ENCODE data around the gene NELL1.

Gene NELL1

GRCh38 chr11:20668844-20669819 is at the start of gene NELL1:
Gene NELL1, plus strand, starts transcription at chr11:20669586.
- no peak for DNase-seq

- no peak for DNase-seq
These were observed 48.4 kb upstream of the NELL1 start for GRCh38 chr11:20620988-20621387.

GRCh38 chr11:20621679-20622078 is 47.7 kb upstream of the NELL1 start:
- no peak for DNase-seq

GRCh38 chr11:20623252-20623651 is 46.1 kb upstream of the NELL1 start:
- no peak for DNase-seq

- DNase-seq = no peak
These were observed 43.1 kb upstream of the NELL1 start for GRCh38 chr11:20626279-20626678.

- DNase-seq = no peak
These were observed 42.4 kb upstream of the NELL1 start for GRCh38 chr11:20627026-20627425.

GRCh38 chr11:20627701-20628100 is 41.7 kb upstream of the NELL1 start:
- no peak for DNase-seq

GRCh38 chr11:20631519-20632168 is 37.7 kb upstream of the NELL1 start:
- DNase-seq = no peak

GRCh38 chr11:20632169-20632532 is 37.2 kb upstream of the NELL1 start:
- no peak for DNase-seq

GRCh38 chr11:20634044-20634443 is 35.3 kb upstream of the NELL1 start:
- no peak for DNase-seq

- DNase-seq = no peak
These were observed 34.6 kb upstream of the NELL1 start for GRCh38 chr11:20634781-20635180.

GRCh38 chr11:20638074-20638473 is 31.3 kb upstream of the NELL1 start:
- DNase-seq = no peak

- no peak for DNase-seq
These were observed 29.7 kb upstream of the NELL1 start for GRCh38 chr11:20639688-20640087.

- DNase-seq = no peak
These were observed 29.0 kb upstream of the NELL1 start for GRCh38 chr11:20640401-20640800.

GRCh38 chr11:20644360-20644759 is 25.0 kb upstream of the NELL1 start:
- DNase-seq = no peak

- no peak for DNase-seq
These were observed 21.3 kb upstream of the NELL1 start for GRCh38 chr11:20647976-20648565.

- DNase-seq = no peak
These were observed 17.1 kb upstream of the NELL1 start for GRCh38 chr11:20652150-20652806.

- DNase-seq = no peak
These were observed 15.3 kb upstream of the NELL1 start for GRCh38 chr11:20654038-20654437.

- DNase-seq = no peak
These were observed 12.5 kb upstream of the NELL1 start for GRCh38 chr11:20656901-20657300.

- no peak for DNase-seq
These were observed 11.3 kb upstream of the NELL1 start for GRCh38 chr11:20658135-20658534.

GRCh38 chr11:20661445-20661844 is 7.9 kb upstream of the NELL1 start:
- no peak for DNase-seq

- no peak for DNase-seq
These were observed 7.5 kb upstream of the NELL1 start for GRCh38 chr11:20661850-20662249.

GRCh38 chr11:20668131-20668809 is 1.1 kb upstream of the NELL1 start:
- no peak for DNase-seq
